Ishikawa (cell line): ENCODE results near the gene GHRHR.

ENCODE experiments used
- CEBPB ChIP-seq: IDR thresholded peaks from 2 replicates; pipeline ENCODE4 v1.6.1; 2012
- CREB1 ChIP-seq: IDR thresholded peaks from 2 replicates; pipeline ENCODE4 v1.6.1; 2012; ENCODE audit warnings: low read depth
- EGR1 ChIP-seq: IDR thresholded peaks from 2 replicates; pipeline ENCODE4 v1.6.1; 2012
- EP300 ChIP-seq: IDR thresholded peaks from 2 replicates; pipeline ENCODE4 v1.6.1; 2012; ENCODE audit warnings: borderline replicate concordance
- FOXM1 ChIP-seq: IDR thresholded peaks from 2 replicates; pipeline ENCODE4 v1.6.1; 2012; ENCODE audit warnings: low read depth, borderline replicate concordance
- RAD21 ChIP-seq: IDR thresholded peaks from 2 replicates; pipeline ENCODE4 v1.6.1; 2012; ENCODE audit warnings: low read depth
- REST ChIP-seq: IDR thresholded peaks from 2 replicates; pipeline ENCODE4 v1.6.1; 2012; ENCODE audit warnings: low read depth, mild to moderate bottlenecking
- TAF1 ChIP-seq: IDR thresholded peaks from 2 replicates; pipeline ENCODE4 v1.6.1; 2012; ENCODE audit warnings: low read depth, mild to moderate bottlenecking
- TCF12 ChIP-seq: IDR thresholded peaks from 2 replicates; pipeline ENCODE4 v1.6.1; 2012; ENCODE audit warnings: low read depth
- TEAD4 ChIP-seq: IDR thresholded peaks from 2 replicates; pipeline ENCODE4 v1.6.1; 2012
- YY1 ChIP-seq: IDR thresholded peaks from 2 replicates; pipeline ENCODE4 v1.6.1; 2012; ENCODE audit warnings: low read depth
- ZBTB7A ChIP-seq: IDR thresholded peaks from 2 replicates; pipeline ENCODE4 v1.6.1; 2012; ENCODE audit warnings: low read depth
- TF ChIP-seq, protein P1 (sequence below): IDR thresholded peaks from 2 replicates; pipeline ENCODE4 v1.6.1; 2012

DNA sequence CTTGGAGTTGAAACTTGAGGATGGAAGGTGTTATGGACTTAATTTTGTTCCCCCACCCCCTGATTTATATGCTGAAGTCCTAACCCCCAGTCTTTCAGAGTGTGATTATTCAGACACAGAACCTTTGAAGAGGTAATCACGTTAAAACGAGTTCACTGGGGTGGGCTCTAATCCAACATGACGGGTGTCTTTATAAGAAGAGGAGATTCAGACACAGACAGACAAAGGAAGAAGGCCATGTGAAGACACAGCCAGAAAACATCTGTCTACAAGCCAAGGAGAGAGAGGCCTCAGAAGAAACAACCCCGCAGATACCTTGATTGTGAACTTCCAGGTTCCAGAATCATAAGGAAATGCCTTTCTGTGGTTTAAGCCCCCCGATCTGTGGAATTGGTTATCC is 37.0 kb downstream of the GHRHR start:
- TF ChIP-seq EP300 (no peak), TAF1 (no peak), RAD21 (no peak), CREB1 (no peak), FOXM1 (no peak), REST (no peak), CEBPB (no peak), TCF12 (no peak), TEAD4 (no peak), EGR1 (no peak), YY1 (no peak), ZBTB7A (no peak)
- TF ChIP-seq, protein P1, sequence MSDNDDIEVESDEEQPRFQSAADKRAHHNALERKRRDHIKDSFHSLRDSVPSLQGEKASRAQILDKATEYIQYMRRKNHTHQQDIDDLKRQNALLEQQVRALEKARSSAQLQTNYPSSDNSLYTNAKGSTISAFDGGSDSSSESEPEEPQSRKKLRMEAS, result no peak
